Stimulated activated CD8-positive, alpha-beta memory T cell treated with anti-CD3 and anti-CD28 coated beads, Interleukin-4, amount 100 ng/mL, for 48 hours (primary cell): ENCODE results near the gene C2orf92.
"Not testable (repeated sequence)": the region's sequence is repeated elsewhere in the genome, so short reads cannot be mapped to it uniquely, and the experiment has no call there.

ENCODE experiments used
- DNase-seq: peaks from one replicate; pipeline ENCODE4 v3.0.0-alpha.2; 2020

The C2orf92 gene

GRCh38 chr2:97695744-97696143 is 26.2 kb downstream of the C2orf92 start:
- DNase-seq: no peak

- peak; percentile 98 for DNase-seq
Measured at GRCh38 chr2:97697252-97698235, 28.0 kb downstream of the C2orf92 start.

DNA sequence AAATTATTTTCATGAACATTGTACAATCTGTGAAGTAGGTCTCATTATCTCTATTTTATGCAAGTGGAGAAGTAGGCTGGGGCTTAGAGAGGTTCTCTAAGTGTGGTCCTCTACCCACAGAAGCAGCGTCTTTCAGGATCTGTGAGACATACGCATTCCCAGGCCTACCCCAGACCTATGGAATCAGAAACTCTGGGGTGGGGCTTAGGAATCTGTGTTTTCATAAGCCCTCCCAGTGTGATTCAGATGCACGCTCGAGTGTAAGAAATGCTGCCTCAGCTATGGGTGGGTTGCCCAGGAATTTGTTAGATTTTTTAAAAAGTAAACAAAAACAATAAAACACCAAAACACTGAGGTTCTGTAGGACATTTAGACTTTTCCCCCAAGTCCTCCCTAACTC is 29.0 kb downstream of the C2orf92 start:
- DNase-seq: no peak

DNA sequence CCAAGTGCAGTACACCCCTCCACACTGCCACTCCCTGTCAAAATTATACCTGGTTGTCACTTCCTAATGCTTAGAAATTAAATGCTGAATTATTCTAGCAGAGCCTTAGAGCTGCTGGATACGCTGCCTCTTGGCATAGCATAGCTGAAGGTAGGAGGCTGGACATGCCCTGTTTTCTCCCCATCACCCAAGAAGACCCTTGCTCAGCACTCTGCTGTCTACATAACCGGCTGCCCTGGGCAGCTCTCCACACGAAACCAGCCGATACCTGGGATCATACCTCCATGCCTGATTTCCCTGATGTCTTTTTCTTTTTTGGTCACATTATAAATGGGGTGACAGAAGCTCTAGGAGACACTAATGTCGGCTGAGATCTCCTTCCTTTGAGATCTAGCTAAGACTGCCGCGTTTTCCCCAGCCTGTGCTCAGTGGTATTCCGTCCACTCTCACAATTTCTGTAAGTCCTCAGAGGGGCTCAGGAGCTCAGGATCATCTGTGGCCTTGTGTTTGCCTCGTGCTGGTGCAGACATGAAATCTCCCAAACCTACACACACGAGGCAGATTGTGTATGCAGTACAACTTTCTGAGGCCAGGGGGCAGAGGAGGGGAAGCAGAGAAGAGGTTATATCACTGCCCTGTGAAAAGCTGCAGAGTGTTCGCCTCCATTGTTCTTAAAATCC is 30.4 kb downstream of the C2orf92 start:
- peak; percentile 79 for DNase-seq

DNA sequence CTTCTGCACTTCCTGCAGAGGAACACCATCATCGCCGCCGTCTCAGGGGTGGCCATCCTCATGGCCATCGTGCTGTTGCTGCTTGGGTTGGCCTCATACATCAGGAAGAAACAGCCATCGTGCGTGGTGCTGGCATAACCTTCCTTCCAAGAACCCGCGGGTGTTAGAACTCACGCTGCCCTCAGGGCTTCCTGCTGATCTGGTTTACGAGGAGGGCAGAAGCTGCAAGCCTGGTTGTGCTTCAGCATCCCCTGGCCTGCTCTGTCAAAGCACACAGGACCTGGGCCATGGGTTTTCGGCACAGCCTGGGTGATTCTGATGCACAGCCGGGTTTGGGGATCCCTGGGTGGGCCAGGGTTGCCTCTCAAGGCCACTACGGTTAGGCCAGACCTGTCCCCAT is 31.7 kb downstream of the C2orf92 start:
- DNase-seq: no peak

DNA sequence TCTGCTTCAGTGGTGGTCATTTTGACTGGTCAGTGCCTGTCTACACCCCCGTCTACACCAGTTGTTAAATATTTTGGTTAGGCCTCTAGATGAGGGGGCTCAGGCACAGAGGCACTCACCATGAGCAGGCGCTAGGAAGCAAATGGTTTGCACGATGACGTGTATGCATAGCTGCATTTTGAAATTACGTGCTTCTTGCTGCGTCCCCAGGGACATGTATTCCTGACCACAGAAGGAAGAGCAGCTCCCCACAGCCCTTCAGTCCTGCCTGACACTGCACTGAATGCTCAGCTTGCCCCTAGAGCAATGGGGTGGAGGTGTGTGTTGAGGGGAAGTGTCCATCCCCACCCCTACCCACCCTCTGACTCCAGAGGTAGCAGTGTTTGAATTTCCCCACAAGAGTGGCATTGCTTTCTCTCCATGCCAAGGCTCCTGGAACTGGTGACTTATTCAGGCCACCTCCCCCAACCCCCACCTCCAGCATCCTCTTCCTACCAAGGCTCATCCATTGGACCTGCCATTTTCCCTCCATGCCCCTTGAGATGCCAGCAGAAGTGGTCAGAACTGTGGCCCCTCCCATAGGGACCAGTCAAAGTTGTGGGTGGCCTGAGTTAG is 32.4 kb downstream of the C2orf92 start:
- no peak for DNase-seq

- DNase-seq: no peak
Measured at GRCh38 chr2:97702731-97703470, 33.4 kb downstream of the C2orf92 start.

- DNase-seq: no peak
Measured at GRCh38 chr2:97703741-97704140, 34.2 kb downstream of the C2orf92 start.

DNA sequence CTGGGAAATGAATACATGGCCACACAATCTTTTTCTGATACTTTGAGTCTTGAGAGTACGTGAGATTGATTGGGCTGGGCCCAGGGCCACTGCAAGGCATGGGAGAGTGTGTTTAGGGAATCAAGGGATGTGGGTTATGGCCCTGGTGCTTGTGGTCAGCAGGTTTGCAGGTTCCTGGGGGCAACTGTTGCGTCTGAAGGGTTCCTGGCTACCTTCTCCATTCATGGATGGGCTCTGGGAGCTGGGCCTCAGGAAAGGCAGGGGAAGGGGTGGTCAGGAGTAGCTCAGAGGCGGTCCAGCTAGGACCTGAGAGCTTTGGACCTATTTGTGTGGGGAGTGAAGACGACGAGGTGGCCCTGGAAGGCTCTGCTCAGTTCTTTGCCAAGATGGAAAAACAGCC is 35.5 kb downstream of the C2orf92 start:
- DNase-seq: no peak

DNA sequence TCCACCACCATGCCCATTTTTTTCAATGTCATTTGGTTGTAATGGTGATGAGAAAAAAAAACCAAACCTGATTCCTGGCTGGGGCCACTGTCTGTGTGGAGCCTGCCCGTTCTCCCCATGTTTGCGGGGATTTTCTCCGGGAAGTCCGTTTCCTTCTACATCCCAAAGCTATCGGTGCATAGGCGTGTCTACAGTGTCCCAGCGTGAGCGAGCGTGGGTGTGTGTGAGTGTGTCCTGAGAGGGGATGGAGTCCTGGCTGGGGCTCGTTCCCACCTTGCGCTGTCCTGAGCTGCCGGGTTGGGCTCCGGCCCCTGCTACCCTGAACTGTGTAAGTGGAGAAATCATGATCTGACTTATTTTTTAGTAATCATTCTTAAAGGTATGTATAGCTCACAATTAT is 36.6 kb downstream of the C2orf92 start:
- no peak for DNase-seq

DNA sequence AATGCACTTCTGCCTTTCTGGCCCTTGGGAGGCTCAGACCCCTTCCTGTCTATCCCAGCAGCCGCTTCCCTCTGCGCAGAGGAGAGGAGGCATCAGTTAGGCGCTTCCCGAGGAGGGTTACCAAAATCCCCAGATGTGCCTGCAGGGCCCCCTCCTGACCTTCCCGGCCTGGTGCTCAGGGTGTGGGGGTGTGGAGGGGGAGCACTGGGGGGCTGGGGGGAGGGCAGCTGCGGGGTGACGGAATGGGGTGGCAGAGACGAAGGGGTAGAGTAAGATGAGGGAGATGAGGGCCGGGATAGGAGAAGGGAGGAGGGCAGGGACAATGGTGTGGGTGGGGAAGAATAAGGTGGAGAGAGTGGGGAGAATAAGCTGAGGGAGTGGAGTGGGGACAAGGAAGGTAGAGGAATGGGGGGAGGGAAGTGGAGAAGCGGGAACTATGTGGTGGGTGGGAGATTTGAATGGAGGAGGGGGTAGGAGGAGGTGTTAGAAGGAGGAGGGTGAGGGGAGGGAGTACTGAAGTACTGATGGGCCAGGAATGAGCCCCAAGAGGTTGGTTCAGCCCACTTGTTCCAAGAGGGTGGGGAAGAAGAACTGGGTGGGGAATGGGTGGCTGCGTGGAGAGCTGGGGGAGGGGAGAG is 37.3 kb downstream of the C2orf92 start:
- no peak for DNase-seq

- DNase-seq: peak; percentile 19
Measured at GRCh38 chr2:97707362-97708047, 38.0 kb downstream of the C2orf92 start.

DNA sequence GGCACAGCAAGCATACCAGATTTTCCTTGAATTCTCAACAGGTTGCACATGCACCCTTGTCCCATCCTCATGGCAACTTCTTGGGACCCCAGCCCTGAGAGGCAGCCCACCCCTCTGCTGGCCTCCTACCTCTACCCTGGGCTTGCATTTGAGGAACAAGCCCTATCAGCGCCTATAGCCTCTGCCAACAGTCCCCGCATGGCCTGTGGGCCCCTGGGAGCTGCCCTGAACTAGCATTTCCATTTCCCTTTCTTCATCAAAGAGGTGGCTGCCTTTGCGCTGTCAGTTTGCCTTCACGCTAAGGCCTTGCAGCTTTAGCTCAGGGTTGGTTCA is 38.5 kb downstream of the C2orf92 start:
- DNase-seq: no peak

DNA sequence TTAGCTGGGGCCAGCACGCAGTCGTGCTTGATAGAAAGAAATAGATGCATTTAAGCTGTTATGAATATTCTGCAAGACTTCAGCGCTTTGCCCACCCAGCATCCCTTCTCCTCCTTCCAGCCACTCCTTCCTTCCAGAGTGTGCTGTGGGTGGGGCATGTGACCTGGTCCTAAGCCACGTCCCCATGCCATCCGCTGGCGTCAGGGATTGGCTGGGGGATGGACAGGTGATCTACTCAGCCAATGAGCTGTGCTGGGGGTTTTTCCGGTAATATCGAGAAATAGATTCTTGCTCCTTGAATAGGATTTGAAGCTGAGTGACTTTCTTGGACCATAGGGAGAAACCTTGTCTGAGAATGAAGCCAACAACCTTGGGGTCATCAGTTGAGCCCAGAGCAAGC is 39.1 kb downstream of the C2orf92 start:
- no peak for DNase-seq

DNA sequence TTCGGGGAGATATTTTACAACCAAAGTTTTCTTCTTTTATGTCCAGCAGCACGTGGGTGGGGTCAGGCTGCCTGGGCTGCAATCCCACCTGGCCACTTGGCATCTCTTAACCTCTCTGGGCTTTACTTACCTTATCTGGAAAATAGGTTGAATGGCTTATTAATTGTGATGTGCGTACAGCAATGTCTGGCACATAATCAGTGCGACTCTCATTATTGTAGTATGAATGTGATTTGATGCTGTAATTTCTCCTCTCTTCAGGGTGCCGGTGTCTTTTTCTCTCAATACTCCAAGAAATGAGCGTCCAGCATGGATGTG is 41.8 kb downstream of the C2orf92 start:
- DNase-seq: no peak

- not testable (repeated sequence) for DNase-seq
Measured at GRCh38 chr2:97712175-97712574, 42.7 kb downstream of the C2orf92 start.

DNA sequence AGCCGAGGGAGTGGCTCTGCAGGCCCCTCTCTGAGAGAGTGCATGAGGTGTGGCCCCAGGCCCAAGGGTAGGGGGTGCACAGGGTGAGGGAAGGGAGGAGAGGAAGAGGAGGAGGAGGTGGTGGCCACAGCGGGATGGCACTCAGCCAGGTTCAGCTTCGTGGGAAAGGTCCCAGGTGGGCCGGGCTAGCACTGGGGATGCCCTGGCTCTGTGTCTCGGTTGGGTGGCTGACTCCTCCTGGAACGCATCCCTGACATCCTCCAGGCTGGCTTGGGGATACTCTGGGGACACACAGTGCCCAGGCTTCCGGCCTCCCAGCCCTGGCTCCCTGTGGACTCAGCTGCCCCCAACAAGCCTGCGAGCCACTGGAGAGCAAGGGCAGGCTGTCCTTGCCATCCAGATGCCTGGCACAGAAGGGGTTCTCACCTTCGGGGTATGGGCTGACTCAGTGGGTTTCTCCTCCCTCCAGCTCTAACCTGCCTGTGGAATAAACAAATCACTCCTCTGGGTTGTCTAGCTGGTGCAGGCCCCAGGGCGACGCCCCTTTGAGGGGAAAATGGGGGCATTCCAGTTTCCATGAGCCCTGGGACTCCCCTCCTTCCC is 43.3 kb downstream of the C2orf92 start:
- DNase-seq: peak; percentile 65

GRCh38 chr2:97713296-97714083 is 44.0 kb downstream of the C2orf92 start, which contains the start of gene ZAP70:
TSS of gene ZAP70 (plus strand) at chr2:97713576. CDS start at chr2:97724037, 10,461 bp downstream.
- peak; percentile 71 for DNase-seq

DNA sequence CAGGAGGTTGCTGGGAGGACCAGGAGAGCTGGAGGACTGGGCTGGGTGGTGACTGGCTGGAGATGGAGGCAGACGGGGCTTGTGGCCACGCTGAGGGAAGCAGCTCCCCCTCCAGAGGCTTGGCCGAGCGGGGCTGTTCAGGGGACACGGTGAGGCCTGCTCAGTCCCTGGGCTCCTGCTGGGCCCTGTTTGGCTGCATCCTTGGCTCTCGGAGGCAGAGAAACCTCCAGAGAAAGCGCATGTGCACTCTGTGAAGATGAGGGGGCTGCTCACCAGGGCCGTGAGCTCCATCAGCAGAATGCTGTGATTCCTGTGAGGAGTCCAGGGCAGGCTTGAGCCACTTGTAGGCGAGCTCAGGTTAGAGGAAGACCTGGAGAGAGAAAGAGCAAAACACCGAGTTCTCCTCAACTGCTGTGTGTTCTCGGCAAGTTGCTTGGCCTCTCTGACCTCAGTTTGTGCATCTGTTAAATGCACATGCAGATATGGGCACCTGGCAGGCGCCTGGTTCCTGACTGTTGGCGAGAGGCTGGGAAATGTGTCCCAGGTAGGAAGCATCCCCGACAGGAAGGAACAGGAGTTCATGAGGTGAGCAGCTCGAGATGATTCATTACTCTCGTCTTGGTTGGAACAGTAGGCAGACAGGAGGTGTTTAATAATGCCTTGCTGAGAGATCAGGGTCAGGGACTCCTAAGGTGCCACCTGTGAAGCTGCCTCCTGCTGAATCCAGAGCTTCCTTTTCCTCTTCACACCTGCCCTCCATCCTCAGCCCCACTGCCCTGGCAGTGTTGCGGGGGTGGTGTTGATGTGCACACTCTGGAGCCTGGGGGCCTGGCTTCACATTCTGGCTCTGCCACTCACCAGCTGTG is 44.8 kb downstream of the C2orf92 start:
- peak; percentile 49 for DNase-seq
